Neutrophil (primary cell): ENCODE results near the gene RFX8.

Source experiments
- H3K27ac ChIP-seq: fragments of 200-600 bp; sonication (generic); 2 replicates; pipeline ENCODE4 v1.5.1; 2016; ENCODE audit warnings: mild to moderate bottlenecking, moderate library complexity
- H3K27me3 ChIP-seq: fragments of 200-600 bp; sonication (generic); 2 replicates; pipeline ENCODE4 v1.6.0; 2016; ENCODE audit warnings: mild to moderate bottlenecking
- H3K36me3 ChIP-seq: fragments of 200-600 bp; sonication (generic); 2 replicates; pipeline ENCODE4 v1.5.1; 2017
- H3K4me1 ChIP-seq, 2 experiments: fragments of 200-600 bp in 1 of 2; sonication (generic) in 1 of 2; 1 replicate in 1 of 2; 2 replicates in 1 of 2; pipeline versions ENCODE4 v1.5.1 to v1.6.1; 2013 to 2016; ENCODE audit warnings: low read depth in 1 of 2, low read length in 1 of 2, mild to moderate bottlenecking in 1 of 2, moderate library complexity in 1 of 2; ENCODE audit not compliant: control insufficient read depth in 1 of 2, insufficient read depth in 1 of 2
- H3K4me3 ChIP-seq, 2 experiments: fragments of 200-600 bp in 1 of 2; sonication (generic) in 1 of 2; 1 replicate in 1 of 2; 2 replicates in 1 of 2; pipeline ENCODE4 v1.5.1; 2013 to 2016; ENCODE audit warnings: low read depth in 1 of 2, low read length in 1 of 2, mild to moderate bottlenecking in 1 of 2, moderate library complexity in 1 of 2
- H3K9me3 ChIP-seq: fragments of 200-600 bp; sonication (generic); 2 replicates; pipeline ENCODE4 v1.5.1; 2016
- CTCF ChIP-seq: fragments of 200-600 bp; sonication (generic); IDR thresholded peaks from 2 replicates; pipeline ENCODE4 v1.5.1; 2016; ENCODE audit warnings: antibody characterized with exemption

Gene RFX8

GRCh38 chr2:101428422-101429176, 46.3 kb downstream of the RFX8 start:
- no peak for TF ChIP-seq CTCF
- no peaks in the 10 kb centered on the region for H3K9me3 ChIP-seq
- no peak overlapping the region for H3K27ac ChIP-seq
- no peak overlapping the region for H3K4me3 ChIP-seq
- H3K4me1 ChIP-seq: no peaks in the 10 kb centered on the region
- H3K27me3 ChIP-seq: no peaks in the 10 kb centered on the region
- no peaks in the 10 kb centered on the region for H3K36me3 ChIP-seq

DNA sequence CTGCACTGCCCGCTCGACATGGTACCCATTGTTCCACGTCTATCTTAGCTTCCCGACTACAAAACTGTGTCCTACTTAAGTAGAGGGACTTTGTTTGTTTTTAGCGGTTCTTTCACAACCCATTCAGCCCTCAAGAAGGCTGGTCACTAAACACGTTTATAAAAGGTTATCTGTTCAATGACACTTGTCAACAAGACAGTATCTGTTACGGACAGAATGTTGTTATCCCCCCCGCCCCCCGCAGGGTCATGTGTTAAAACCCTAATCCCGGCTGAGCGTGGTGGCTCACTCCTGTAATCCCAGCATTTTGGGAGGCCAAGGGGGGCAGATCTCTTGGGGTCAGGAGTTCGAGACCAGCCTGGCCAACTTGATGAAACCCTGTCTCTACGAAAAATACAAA, 47.2 kb downstream of the RFX8 start:
- Histone ChIP-seq H3K4me3 (no peak overlapping the region), H3K36me3 (no peaks in the 10 kb centered on the region), H3K27ac (no peak overlapping the region), H3K4me1 (no peaks in the 10 kb centered on the region), H3K27me3 (no peaks in the 10 kb centered on the region), H3K9me3 (no peaks in the 10 kb centered on the region)
- TF ChIP-seq CTCF: no peak

DNA sequence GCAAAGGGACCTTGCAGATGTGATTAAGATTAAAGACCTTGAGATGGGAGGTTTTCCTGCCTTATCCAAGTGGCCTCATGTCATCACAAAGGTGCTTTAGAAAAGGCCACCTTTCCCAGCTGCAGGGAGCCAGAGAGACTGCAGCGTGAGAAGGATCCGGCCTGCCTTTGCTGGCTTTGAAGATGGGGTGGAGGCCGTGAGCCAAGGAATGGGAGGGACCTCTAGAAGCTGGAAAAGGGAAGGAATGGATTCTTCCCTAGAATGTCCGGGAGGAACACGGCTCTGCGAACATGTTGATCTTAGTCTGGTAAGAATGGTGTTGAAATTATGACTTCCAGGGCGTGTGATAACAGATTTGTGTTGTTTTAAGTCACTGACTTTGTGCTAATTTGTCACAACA, 47.7 kb downstream of the RFX8 start:
- H3K36me3 ChIP-seq: no peaks in the 10 kb centered on the region
- no peaks in the 10 kb centered on the region for H3K27me3 ChIP-seq
- no peaks in the 10 kb centered on the region for H3K4me1 ChIP-seq
- no peak overlapping the region for H3K4me3 ChIP-seq
- no peak overlapping the region for H3K27ac ChIP-seq
- TF ChIP-seq CTCF: no peak
- H3K9me3 ChIP-seq: no peaks in the 10 kb centered on the region

DNA sequence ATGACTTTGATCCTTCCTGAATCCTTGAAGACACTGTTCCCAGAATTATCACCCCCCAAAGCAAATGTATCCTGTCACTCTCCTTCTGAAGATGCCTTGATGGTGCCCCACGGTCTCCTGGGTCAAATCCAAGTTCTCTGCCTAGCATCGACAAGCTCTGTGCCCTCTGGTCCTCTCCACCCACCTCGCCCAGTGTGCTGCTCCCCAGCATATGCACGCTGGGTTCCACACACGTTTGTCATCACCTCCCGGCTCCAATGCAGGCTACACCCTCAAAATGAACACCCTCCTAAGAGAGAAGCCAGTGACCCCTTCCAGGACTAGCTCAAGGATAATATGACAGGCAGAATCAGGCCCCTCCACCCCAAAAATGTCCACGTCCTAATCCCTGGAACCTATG, 48.1 kb downstream of the RFX8 start:
- no peak overlapping the region for H3K4me3 ChIP-seq
- H3K36me3 ChIP-seq: no peaks in the 10 kb centered on the region
- no peaks in the 10 kb centered on the region for H3K4me1 ChIP-seq
- no peaks in the 10 kb centered on the region for H3K9me3 ChIP-seq
- H3K27me3 ChIP-seq: no peaks in the 10 kb centered on the region
- no peak for TF ChIP-seq CTCF
- no peak overlapping the region for H3K27ac ChIP-seq

DNA sequence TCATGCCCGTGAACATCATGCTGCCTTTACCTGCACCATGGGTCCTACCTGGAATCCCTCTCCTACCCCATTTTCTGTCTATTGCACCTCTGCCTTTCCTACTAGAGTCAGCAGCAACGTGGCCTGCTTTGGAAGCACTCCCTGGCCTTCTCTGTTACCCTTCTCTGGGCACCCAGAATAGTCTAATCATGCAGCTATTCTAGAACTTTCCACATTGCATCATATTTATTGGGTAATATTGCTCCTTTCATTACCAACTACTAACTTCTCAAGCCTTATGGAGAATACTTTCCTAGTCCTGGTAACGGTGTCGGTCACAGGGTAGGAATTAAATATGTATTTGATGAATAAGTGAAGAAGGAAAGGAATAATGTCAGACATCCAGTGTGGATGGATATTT, 54.3 kb downstream of the RFX8 start:
- TF ChIP-seq CTCF: no peak
- Histone ChIP-seq H3K27me3 (no peaks in the 10 kb centered on the region), H3K36me3 (no peaks in the 10 kb centered on the region), H3K4me3 (no peak overlapping the region), H3K9me3 (no peaks in the 10 kb centered on the region), H3K27ac (no peak overlapping the region), H3K4me1 (no peaks in the 10 kb centered on the region)
